Activated naive CD4-positive, alpha-beta T cell treated with anti-CD3 and anti-CD28 coated beads, Interleukin-2, amount 50 U/mL, for 16 hours (primary cell): ENCODE measurements around the gene TOP3A.

Source experiments
- DNase-seq: peaks from one replicate; pipeline ENCODE4 v3.0.0-alpha.2; 2020

The TOP3A gene

GRCh38 chr17:18230288-18231141, 84.3 kb downstream of the TOP3A start:
- no peak for DNase-seq

DNA sequence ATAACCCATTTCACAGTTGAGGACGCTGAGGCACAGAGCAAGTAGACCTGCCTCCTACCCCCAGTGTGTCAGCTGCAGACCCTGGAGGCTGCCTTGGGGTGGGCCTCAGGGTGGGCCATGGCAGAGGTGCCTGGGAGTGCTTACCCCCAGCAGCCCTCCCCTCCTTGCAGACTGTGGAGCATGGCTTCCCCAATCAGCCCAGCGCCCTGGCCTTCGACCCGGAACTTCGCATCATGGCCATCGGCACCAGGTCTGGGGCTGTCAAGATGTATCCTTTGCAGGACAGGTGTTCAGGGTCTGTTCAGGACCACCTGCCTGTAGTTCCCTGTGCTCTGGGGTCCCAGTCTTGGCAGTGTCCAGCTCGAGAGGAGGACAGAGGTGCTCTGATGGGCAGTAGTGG, 85.0 kb downstream of the TOP3A start:
- DNase-seq, result no peak

DNA sequence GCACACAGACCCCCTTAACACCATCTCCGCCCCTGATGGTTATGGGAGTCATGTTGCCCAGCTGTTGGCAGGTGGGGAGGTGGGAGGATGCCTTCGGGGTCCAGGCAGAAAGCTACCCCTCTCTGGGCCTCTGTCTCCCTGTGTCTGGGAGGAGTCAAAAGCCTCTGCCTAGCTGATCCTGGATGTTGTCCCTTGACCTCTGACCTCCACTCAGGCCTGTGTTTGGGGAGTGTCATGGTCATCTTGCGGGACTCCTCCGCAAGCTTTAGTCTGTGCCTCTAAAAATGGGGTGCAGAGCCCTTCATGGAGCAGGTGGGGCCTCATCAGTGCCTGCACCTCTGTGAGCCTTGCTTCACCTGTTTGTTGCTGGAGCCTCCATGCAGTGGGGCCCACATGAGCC, 85.5 kb downstream of the TOP3A start:
- no peak for DNase-seq

- no peak for DNase-seq
Observed at GRCh38 chr17:18228176-18228682, 86.6 kb downstream of the TOP3A start.

DNA sequence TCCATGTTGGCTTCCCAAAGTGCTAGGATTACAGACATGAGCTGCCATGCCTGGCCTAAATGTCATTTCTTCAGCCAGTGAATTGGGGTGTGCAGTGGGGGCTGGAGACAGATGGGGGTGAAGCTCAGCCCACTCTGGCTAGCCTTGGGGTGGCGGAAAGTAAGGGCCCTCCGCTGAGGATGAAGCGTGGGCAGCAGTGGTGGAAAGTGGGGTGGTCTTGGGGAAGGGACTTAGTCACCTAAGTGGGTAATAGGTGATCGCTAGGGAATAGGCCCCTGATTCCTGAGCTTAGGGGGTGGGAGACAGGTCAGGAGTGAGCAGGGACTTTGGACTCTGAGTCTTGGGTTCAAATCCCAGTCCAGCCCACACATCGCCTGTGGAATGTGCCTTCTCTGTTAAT, 87.2 kb downstream of the TOP3A start:
- DNase-seq, result no peak

DNA sequence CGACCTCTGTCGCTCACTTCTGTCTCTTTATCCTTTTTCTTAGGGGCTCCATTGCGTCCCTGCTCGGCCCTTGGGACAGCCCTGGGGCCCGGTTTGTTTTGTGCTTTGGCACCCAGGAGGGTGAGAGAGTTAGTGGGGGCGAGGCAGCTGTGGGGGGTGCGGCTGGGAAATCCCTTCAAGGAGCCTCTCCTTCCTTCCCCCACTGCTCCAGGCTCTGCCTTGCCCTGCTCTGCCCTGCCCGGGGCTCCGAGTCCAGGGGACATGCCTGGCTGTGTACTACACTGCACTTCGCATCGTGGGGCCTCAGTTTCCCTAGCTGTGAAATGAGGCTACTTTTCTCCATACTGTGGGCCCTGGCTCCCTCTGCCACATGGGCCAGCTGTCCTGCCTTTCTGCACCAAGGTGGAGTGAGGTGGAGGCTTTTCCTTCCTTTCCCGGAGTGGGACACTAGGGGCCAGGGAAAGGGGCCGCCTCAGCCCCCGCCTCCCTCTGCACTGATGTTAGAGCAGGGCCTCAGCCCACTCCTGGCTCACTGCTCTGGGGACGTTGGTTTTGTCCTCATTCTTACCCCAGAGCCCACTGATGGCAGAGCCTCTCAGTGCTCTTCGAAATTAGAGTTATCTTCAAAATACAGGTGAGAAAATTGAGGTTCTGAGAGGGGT, 88.4 kb downstream of the TOP3A start:
- no peak for DNase-seq

DNA sequence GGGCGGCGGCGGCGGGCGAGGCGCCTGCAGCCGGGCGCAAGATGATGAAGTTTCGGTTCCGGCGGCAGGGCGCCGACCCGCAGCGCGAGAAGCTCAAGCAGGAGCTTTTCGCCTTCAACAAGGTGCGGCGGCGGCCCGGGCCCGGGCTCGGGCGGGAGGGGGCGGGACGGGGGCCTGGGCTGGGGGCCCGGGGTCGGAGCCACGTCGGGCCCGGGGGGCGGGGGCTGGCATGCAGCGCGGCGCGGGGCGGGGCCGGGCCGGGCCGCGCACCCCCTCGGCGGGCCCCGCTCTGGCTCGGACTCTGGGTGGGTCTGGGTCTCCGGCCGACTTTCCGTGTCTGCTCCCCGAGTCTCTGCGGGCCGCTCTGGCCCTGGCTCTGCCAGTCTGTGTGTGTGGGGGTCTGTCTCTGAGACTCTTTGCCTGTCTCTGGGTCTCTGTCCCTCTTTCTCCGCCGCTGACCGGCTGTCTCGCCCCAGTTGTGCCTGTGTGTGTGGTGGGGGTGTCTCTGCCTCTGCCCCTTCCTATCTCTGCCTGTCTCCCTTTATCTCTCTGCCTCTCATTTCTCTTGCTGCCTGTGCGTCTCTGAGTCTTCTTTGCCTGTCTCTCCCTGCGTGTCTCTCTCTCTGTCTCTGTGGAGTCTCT, 89.0 kb downstream of the TOP3A start:
- no peak for DNase-seq

DNA sequence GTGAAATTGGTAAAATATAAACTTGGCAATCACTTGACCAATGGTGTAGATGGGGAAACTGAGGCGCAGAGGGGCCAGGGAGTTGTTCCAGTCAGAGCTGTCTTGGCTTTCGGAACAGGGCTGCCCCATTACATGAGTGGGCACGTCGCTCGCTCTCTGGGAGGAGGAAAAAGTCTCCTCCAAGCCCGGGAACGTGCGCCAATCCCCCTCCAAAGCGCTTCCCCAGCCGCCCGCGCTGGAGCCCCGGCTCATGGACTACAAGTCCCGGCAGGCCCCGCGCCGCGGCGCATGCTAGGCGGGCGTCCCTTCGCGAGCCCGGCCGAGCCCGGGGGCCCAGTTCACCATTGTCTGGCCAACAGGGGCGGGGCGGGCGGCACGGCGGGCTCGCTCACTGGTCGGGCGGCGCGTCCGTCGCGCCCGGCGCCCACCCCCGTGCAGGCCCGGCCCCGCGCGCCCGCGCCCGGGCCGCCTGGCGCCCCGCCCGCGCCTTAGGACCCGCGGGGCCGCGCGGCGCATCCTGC, 89.6 kb downstream of the TOP3A start, which contains the start of gene LLGL1:
TSS of gene LLGL1 (plus strand) at position 515 of the 521 bp plus-strand sequence. CDS start 48 bp downstream, outside the sequence.
- DNase-seq, result peak; percentile 96

GRCh38 chr17:18224387-18225120, 90.2 kb downstream of the TOP3A start:
- no peak for DNase-seq

- DNase-seq, result no peak
Observed at GRCh38 chr17:18224053-18224386, 90.8 kb downstream of the TOP3A start.
